Fibroblast of pulmonary artery (primary cell): ENCODE data around the gene PTPN7.
"Not testable (repeated sequence)": the region's sequence is repeated elsewhere in the genome, so short reads cannot be mapped to it uniquely, and the experiment has no call there.

Experiments
- DNase-seq: peaks from one replicate; pipeline ENCODE4 v3.0.0-alpha.2; 2010; ENCODE audit warnings: low read depth
- H3K4me3 ChIP-seq: replicated peaks from 2 replicates; pipeline ENCODE4 v1.5.1; 2011; ENCODE audit warnings: low read depth, mild to moderate bottlenecking, control low read depth, low read length, moderate library complexity
- TF ChIP-seq, protein P1 (sequence below): IDR thresholded peaks from 2 replicates; pipeline ENCODE4 v1.5.1; 2011; ENCODE audit warnings: mild to moderate bottlenecking, control low read depth, low read length, inconsistent platforms; ENCODE audit errors: missing control alignments

PTPN7 gene

DNA sequence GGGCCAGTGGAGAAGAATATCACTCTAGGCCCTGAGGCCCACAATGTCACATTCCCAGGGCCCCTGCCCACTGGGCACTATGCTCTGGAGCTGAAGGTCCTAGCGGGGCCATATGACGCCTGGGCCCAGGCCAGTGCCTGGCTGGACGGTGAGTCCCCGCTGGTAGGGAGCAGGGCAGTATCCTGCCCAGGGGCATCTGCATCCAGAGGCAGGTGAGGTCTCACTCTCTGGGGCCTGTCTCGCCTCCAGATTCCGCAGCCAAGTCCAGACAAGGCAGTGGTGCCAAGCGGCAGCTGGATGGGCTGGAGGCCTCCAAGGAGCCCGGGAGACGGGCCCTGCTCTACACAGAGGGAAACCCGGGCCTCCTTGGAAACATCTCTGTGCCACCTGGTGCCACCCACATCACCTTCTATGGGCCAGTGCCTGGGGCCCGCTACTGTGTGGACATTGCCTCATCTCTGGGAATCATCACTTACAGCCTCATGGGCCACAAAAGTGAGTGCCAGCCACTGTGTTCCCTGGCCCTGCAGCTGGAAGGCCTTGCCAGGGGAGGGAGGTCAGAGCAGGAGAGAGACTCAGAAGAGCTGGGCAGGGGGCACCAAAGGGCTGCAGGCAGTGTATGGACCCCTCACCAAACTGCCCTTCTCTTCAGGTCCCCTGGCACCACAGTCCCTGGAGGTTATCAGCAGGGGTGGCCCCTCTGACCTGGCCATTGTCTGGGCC is 11.1 kb upstream of the PTPN7 start:
- no peak overlapping the region for H3K4me3 ChIP-seq
- TF ChIP-seq, protein P1, sequence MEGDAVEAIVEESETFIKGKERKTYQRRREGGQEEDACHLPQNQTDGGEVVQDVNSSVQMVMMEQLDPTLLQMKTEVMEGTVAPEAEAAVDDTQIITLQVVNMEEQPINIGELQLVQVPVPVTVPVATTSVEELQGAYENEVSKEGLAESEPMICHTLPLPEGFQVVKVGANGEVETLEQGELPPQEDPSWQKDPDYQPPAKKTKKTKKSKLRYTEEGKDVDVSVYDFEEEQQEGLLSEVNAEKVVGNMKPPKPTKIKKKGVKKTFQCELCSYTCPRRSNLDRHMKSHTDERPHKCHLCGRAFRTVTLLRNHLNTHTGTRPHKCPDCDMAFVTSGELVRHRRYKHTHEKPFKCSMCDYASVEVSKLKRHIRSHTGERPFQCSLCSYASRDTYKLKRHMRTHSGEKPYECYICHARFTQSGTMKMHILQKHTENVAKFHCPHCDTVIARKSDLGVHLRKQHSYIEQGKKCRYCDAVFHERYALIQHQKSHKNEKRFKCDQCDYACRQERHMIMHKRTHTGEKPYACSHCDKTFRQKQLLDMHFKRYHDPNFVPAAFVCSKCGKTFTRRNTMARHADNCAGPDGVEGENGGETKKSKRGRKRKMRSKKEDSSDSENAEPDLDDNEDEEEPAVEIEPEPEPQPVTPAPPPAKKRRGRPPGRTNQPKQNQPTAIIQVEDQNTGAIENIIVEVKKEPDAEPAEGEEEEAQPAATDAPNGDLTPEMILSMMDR: no peak
- DNase-seq: no peak

DNA sequence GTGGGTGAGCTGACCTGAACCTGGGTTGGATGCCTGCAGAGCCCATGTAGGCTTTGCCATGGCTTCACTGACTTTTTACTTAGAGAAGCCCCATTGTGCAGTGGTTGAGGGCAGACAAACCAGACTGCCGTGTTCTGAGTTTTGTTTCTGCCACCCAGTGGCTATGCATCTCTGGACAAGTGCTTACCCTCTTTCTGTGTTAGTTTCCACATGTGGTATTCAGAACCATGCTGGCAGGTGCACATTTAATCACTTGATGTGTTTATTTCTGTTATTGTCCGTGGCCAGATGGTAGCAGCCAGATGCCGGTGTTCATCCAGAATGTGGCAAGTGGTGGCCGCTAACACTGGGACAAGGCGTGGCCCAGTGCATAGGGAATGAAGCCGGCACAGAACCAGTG is 10.3 kb upstream of the PTPN7 start:
- TF ChIP-seq, protein P1: no peak
- H3K4me3 ChIP-seq: no peak overlapping the region
- no peak for DNase-seq

DNA sequence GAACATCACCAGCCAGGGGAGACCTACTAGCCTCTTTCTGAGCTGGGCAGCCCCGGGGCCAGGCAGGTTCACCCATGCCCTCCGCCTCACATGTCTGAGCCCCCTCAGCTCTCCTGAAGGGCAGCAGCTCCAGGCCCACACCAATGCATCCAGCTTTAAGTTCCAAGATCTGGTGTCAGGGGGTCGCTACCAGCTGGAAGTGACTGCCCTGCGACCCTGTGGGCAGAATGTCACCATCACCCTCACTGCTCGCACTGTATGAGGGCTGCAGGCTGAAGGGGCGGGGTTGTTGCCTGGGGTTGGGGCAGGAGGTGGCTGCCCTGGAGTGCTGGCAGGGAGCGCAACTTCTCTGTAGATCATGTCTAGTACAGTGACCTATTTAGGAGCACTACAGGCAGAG is 8.5 kb upstream of the PTPN7 start:
- DNase-seq: no peak
- TF ChIP-seq, protein P1: no peak
- no peak overlapping the region for H3K4me3 ChIP-seq

DNA sequence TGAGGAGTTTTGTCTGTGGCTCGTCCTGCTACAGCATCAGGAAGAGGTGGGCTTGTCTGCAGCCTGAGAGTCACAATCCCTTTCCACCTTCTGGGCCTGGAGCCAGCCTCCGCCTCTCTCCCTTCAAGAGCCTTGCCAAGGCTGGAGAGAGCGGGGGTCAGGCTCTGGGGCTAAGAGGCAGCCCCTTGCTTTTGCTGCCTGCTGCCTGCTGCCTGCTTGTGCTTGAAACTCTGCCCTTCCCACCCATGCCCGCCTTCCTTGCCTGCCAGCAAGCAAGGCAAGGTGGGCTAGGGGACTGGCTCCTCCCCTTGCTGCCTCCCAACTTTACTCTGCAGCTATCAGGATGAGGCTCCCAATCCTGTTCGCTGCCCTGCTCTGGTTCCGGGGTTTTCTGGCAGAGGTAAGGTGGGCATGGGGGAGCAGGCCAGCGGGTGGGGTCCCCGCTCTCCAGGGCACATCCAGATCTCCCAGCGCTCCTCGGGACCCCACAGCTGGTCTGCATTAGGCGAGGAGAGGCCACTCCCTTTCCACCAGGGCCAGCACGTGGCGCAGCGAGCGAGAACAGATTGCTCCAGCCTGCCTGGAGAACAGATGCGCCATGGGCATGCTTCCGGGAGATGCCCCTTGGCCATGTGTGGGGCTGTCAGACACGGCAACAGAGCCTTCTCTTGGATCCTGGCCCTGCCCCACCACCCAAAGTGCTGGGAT is 7.5 kb upstream of the PTPN7 start:
- no peak overlapping the region for H3K4me3 ChIP-seq
- TF ChIP-seq, protein P1: no peak
- DNase-seq: no peak

DNA sequence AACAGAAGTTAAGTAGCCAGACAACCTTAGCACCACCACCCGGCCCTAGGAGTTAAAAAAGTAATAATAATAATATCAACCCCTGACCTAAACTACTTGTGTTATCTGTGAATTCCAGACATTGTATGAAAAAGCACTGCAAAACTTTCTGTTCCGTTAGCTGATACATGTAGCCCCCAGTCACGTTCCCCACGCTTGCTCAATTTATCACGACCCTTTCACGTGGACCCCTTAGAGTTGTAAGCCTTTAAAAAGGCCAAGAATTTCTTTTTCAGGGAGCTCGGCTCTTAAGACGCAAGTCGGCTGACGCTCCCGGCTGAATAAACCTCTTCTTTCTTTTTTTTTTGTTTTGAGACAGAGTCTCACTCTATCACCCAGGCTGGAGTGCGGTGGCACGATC is 6.7 kb upstream of the PTPN7 start:
- DNase-seq: not testable (repeated sequence)

DNA sequence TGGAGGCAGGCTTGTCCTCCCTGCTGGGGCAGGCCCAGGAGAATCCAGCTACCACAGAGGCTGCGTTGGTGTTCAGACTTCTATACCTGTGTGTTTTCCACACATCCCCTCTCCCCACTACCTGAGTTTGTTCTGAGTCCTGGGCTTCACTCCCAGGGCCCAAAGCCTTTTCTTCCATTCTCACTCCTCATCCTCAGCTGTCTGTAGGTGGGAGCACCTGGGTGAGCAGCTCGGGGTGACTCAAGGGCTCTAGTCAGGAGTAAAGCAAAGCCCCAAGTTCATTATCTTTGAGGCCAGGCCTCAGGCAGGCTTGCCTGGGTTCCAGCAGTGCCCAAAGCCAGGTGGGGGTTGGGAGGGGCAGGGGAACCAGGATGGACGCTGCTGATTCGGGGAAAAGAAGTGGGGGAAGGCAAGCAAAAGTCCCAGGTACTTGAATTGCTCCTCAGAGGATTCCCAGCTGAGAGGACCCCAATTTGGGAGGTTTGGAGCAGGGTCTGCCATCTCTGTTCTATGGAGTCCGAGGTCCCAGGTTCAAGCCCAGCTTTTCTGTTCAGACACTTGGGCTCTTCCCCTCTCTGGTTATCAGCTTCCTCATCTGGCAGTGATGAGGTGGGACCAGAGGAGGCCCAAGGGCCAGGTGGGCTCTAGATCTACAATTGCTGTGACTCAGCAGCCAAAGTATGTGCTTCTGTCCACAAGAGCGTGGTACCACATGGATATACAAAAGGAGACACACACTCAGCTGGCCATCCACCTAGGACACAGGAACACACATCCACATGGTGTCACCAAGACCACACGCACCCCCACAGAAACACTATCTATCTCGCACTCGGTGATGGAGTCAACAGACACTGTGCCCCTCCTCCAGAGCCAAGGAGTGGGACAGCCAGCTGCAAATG is 5.8 kb upstream of the PTPN7 start:
- DNase-seq: no peak
- TF ChIP-seq, protein P1: no peak
- no peak overlapping the region for H3K4me3 ChIP-seq

More for the DNA sequence above, 6.7 kb upstream of the PTPN7 start:
- H3K4me3 ChIP-seq: not testable (repeated sequence)
